IMR-90 (cell line): ENCODE measurements around the gene SAMD4B. TPM values are rescaled to one million over a fixed set of nuclear protein-coding genes. Genes with fewer than 3 reads are reported as not detected.

Experiments used
- ATAC-seq: fragments of 200-7000 bp; cut with Tn5 transposase; 2 replicates; pipeline ENCODE4 v1.9.1; 2020; ENCODE audit warnings: low read depth, mild to moderate bottlenecking, moderate library complexity
- BruUV-seq: library from RNA; stranded (reverse); fragments of 400-500 nt; replicated peaks from 2 replicates; lab custom pipeline; 2021; lab: Mats Ljungman, UMichigan
- CTCF ChIA-PET: fragments of 300-600 bp; formaldehyde crosslinking; extraction: SDS; loops from one replicate; lab custom pipeline; 2021; ENCODE audit warnings: antibody characterized with exemption; lab: Yijun Ruan, JAX
- POLR2A ChIA-PET: fragments of 300-600 bp; sonication (Branson Sonifier 250); formaldehyde crosslinking; loops from one replicate; lab custom pipeline; 2022; ENCODE audit warnings: antibody characterized with exemption; ENCODE audit not compliant: unreplicated experiment; lab: Charles Lee
- DNase-seq: peaks from one replicate; pipeline ENCODE4 v3.0.0; 2013
- H2AFZ ChIP-seq: replicated peaks from 2 replicates; pipeline ENCODE3; 2013; ENCODE audit warnings: low read length, mild to moderate bottlenecking; ENCODE audit not compliant: poor library complexity
- H2AK5ac ChIP-seq: 2 replicates; pipeline ENCODE4 v1.6.1; 2013; ENCODE audit warnings: low read depth, low read length, inconsistent platforms
- H2AK9ac ChIP-seq: replicated peaks from 2 replicates; pipeline ENCODE3; 2013; ENCODE audit warnings: mild to moderate bottlenecking, low read depth, low read length, moderate library complexity; ENCODE audit not compliant: poor library complexity
- H2BK120ac ChIP-seq: 2 replicates; pipeline ENCODE4 v1.6.1; 2013; ENCODE audit warnings: low read depth, low read length, inconsistent platforms
- H2BK15ac ChIP-seq: 3 replicates; pipeline ENCODE4 v1.6.1; 2013; ENCODE audit warnings: low read depth, low read length, inconsistent platforms
- H2BK20ac ChIP-seq: 2 replicates; pipeline ENCODE4 v1.6.1; 2013; ENCODE audit warnings: low read depth, mild to moderate bottlenecking, inconsistent platforms, low read length, moderate library complexity
- H2BK5ac ChIP-seq: 2 replicates; pipeline ENCODE4 v1.6.1; 2013; ENCODE audit warnings: mild to moderate bottlenecking, low read depth, low read length, inconsistent platforms; ENCODE audit not compliant: poor library complexity, severe bottlenecking
- H3K14ac ChIP-seq: replicated peaks from 2 replicates; pipeline ENCODE4 v1.6.1; 2013; ENCODE audit warnings: low read depth, low read length, inconsistent platforms
- H3K18ac ChIP-seq: 2 replicates; pipeline ENCODE4 v1.6.1; 2013; ENCODE audit warnings: low read depth, low read length, control low read depth
- H3K23ac ChIP-seq: 2 replicates; pipeline ENCODE4 v1.6.1; 2013; ENCODE audit warnings: low read depth, low read length, inconsistent platforms
- H3K27ac ChIP-seq: 2 replicates; pipeline ENCODE4 v1.5.1; 2013; ENCODE audit warnings: mild to moderate bottlenecking, control low read depth, low read length; ENCODE audit not compliant: insufficient read depth
- H3K27me3 ChIP-seq: 2 replicates; pipeline ENCODE4 v1.6.1; 2013; ENCODE audit warnings: low read length; ENCODE audit not compliant: control insufficient read depth, insufficient read depth
- H3K36me3 ChIP-seq: 2 replicates; pipeline ENCODE4 v1.6.1; 2013; ENCODE audit warnings: low read length, mixed read lengths; ENCODE audit not compliant: control insufficient read depth, insufficient read depth
- H3K4ac ChIP-seq: 2 replicates; pipeline ENCODE4 v1.6.1; 2013; ENCODE audit warnings: low read depth, low read length, inconsistent platforms
- H3K4me1 ChIP-seq: 2 replicates; pipeline ENCODE4 v1.6.1; 2013; ENCODE audit warnings: low read length, mixed read lengths; ENCODE audit not compliant: control insufficient read depth, insufficient read depth
- H3K4me2 ChIP-seq: 2 replicates; pipeline ENCODE4 v1.6.1; 2013; ENCODE audit warnings: low read depth, mild to moderate bottlenecking, control low read depth, low read length, moderate library complexity
- H3K4me3 ChIP-seq: 2 replicates; pipeline ENCODE4 v1.5.1; 2013; ENCODE audit warnings: low read depth, mild to moderate bottlenecking, control low read depth, low read length, moderate library complexity; ENCODE audit not compliant: insufficient read depth
- H3K56ac ChIP-seq: 2 replicates; pipeline ENCODE4 v1.6.1; 2013; ENCODE audit warnings: low read length, inconsistent platforms; ENCODE audit not compliant: insufficient read depth; ENCODE audit errors: extremely low read depth
- H3K79me1 ChIP-seq, 2 experiments: 2 replicates each; pipeline ENCODE4 v1.6.1; 2013; ENCODE audit warnings: low read length in 2 of 2, inconsistent platforms in 1 of 2, low read depth in 1 of 2
- H3K9ac ChIP-seq: 2 replicates; pipeline ENCODE4 v1.6.1; 2013; ENCODE audit warnings: low read depth, low read length, control low read depth
- H3K9me1 ChIP-seq: 2 replicates; pipeline ENCODE4 v1.6.1; 2013; ENCODE audit warnings: low read length, inconsistent platforms; ENCODE audit not compliant: insufficient read depth
- H3K9me3 ChIP-seq: 2 replicates; pipeline ENCODE4 v1.6.1; 2013; ENCODE audit warnings: low read length; ENCODE audit not compliant: control insufficient read depth, insufficient read depth
- H4K20me1 ChIP-seq: 2 replicates; pipeline ENCODE4 v1.6.1; 2013; ENCODE audit warnings: low read length, inconsistent platforms; ENCODE audit not compliant: insufficient read depth
- H4K5ac ChIP-seq: 2 replicates; pipeline ENCODE4 v1.6.1; 2013; ENCODE audit warnings: mild to moderate bottlenecking, low read depth, low read length, control low read depth
- H4K8ac ChIP-seq, 2 experiments: 2 replicates each; pipeline ENCODE4 v1.6.1; 2013; ENCODE audit warnings: low read depth in 2 of 2, low read length in 2 of 2, control low read depth in 1 of 2, inconsistent platforms in 1 of 2
- H4K91ac ChIP-seq: 2 replicates; pipeline ENCODE4 v1.6.1; 2013; ENCODE audit warnings: low read depth, low read length, inconsistent platforms; ENCODE audit not compliant: insufficient read depth
- BHLHE40 ChIP-seq: fragments of 150-350 bp; IDR thresholded peaks from 2 replicates; pipeline ENCODE4 v1.6.1; 2016; ENCODE audit warnings: mild to moderate bottlenecking, low read depth, low read length
- CHD1 ChIP-seq: IDR thresholded peaks from 2 replicates; pipeline ENCODE4 v1.6.1; 2012; ENCODE audit warnings: low read depth, low read length, improper control_type of control experiment
- CTCF ChIP-seq: conservative IDR thresholded peaks from 2 replicates; pipeline ENCODE4 v1.5.1; 2012; ENCODE audit warnings: mild to moderate bottlenecking, low read depth, low read length, improper control_type of control experiment
- ELK1 ChIP-seq: fragments of 150-350 bp; IDR thresholded peaks from 2 replicates; pipeline ENCODE4 v1.6.1; 2016; ENCODE audit warnings: low read depth, mild to moderate bottlenecking, low read length, moderate library complexity, borderline replicate concordance
- MXI1 ChIP-seq: IDR thresholded peaks from 2 replicates; pipeline ENCODE4 v1.6.1; 2012; ENCODE audit warnings: low read depth, mild to moderate bottlenecking, low read length, moderate library complexity, borderline replicate concordance
- NFE2L2 ChIP-seq: fragments of 150-350 bp; IDR thresholded peaks from 2 replicates; pipeline ENCODE4 v1.6.1; 2016; ENCODE audit warnings: low read depth, mild to moderate bottlenecking, low read length
- POLR2A ChIP-seq: IDR thresholded peaks from 2 replicates; pipeline ENCODE4 v1.6.1; 2012; ENCODE audit warnings: mild to moderate bottlenecking, low read depth, low read length
- SMC3 ChIP-seq: fragments of 150-350 bp; IDR thresholded peaks from 2 replicates; pipeline ENCODE4 v1.6.1; 2016; ENCODE audit warnings: low read depth, mild to moderate bottlenecking, antibody characterized with exemption, low read length, moderate library complexity
- dilution Hi-C: fragments of 300-500 bp; cut with HindIII; formaldehyde crosslinking; loops from one replicate; pipeline ENCODE4 v1.14.3; 2018; ENCODE audit warnings: low sequenced_read_pairs; ENCODE audit not compliant: unreplicated experiment
- in situ Hi-C: fragments of 300-500 bp; cut with MboI; formaldehyde crosslinking; loops from 3 replicates; pipeline ENCODE4 v1.14.3; 2019; ENCODE audit warnings: low sequenced_read_pairs, inconsistent platforms, mixed read lengths
- intact Hi-C: fragments of 100-400 bp; cut with micrococcal nuclease; formaldehyde crosslinking; loops from 2 replicates; pipeline ENCODE4 v1.10.0; 2022
- polyA plus RNA-seq, 3 experiments: library from polyadenylated mRNA; depleted of rRNA; stranded (reverse); fragments of >200 nt; gene quantifications; 2 replicates each; pipeline ENCODE4 v1.2.3, GENCODE V29; 2012; ENCODE audit warnings: low replicate concordance in 1 of 3
- total RNA-seq: library from RNA; depleted of rRNA; stranded (reverse); fragments of >200 nt; gene quantifications from 2 replicates; pipeline ENCODE4 v1.2.3, GENCODE V29; 2012
- TF ChIP-seq, protein P1 (sequence below): fragments of 150-350 bp; IDR thresholded peaks from 2 replicates; pipeline ENCODE4 v1.6.1; 2017; ENCODE audit warnings: mild to moderate bottlenecking, antibody characterized with exemption, low read length, low read depth

The SAMD4B gene
- total and polyA plus RNA-seq, 2 of the 4 experiments (the other 2 are of a cell fraction): 18.3 to 97.2 TPM

DNA sequence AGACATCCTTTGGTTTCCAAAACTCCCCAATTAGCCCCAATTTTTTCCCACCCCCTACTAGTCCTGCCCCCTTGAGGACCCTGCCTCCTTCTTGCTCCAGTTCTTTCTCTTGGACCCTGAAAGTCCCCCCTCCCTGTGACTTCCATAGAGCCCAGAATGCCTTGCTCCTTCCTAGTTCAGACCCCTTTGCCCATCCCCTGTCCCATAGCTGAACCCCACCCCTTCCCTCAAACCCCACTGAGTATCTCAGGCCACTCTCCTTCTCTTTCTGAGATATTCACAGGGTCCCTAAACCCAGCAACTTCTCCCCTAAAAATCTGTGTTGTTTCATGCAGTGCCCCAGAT lies 20.4 kb upstream of the SAMD4B start:
- H3K56ac ChIP-seq: no peak overlapping the region
- no peaks in the 10 kb centered on the region; the same call in 1 of the 2 replicates for H4K20me1 ChIP-seq
- peaks cover 30% of the 10 kb centered on the region for H3K27me3 ChIP-seq
- no peak overlapping the region for H3K23ac ChIP-seq
- CTCF ChIA-PET: interaction anchor here (0.7 kb wide), 1 partner anchor 422 kb away, joined by 10 read pairs; the partner anchor contains the start of gene NFKBIB
- no peaks in the 10 kb centered on the region for H3K9me1 ChIP-seq
- H4K5ac ChIP-seq: no peak overlapping the region
- no peak overlapping the region for H4K8ac ChIP-seq
- TF ChIP-seq, protein P1, sequence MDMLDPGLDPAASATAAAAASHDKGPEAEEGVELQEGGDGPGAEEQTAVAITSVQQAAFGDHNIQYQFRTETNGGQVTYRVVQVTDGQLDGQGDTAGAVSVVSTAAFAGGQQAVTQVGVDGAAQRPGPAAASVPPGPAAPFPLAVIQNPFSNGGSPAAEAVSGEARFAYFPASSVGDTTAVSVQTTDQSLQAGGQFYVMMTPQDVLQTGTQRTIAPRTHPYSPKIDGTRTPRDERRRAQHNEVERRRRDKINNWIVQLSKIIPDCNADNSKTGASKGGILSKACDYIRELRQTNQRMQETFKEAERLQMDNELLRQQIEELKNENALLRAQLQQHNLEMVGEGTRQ: no peak
- TF ChIP-seq ELK1 (no peak), CTCF (no peak), POLR2A (no peak), MXI1 (no peak), BHLHE40 (no peak), SMC3 (no peak), CHD1 (no peak), NFE2L2 (no peak)
- no peak overlapping the region for H3K4me3 ChIP-seq
- no peak overlapping the region for H3K9ac ChIP-seq
- POLR2A ChIA-PET: no interaction called here
- intact Hi-C loops: no loop called here
- in situ Hi-C loops: loop anchor here (10.0 kb wide), 1 partner anchor 367 kb away; no protein-coding TSS in a partner anchor
- H3K4me2 ChIP-seq: no peak overlapping the region
- ATAC-seq (no peak), DNase-seq (no peak)
- H2BK15ac ChIP-seq: no peak overlapping the region
- BruUV-seq: no TSS peak
- no peak overlapping the region for H2BK120ac ChIP-seq
- no peak overlapping the region for H3K18ac ChIP-seq
- no peak overlapping the region for H2AK9ac ChIP-seq
- H2BK20ac ChIP-seq: no peak overlapping the region
- no peak overlapping the region for H3K14ac ChIP-seq
- H2BK5ac ChIP-seq: no peak overlapping the region
- H3K27ac ChIP-seq: no peak overlapping the region
- no peaks in the 10 kb centered on the region for H3K9me3 ChIP-seq
- H3K4ac ChIP-seq: no peak overlapping the region
- peaks cover 2% of the 10 kb centered on the region; the same call in 1 of the 2 replicates for H3K4me1 ChIP-seq
- H2AFZ ChIP-seq: no peak overlapping the region
- dilution Hi-C loops: no loop called here
- H4K91ac ChIP-seq: no peak overlapping the region
- H3K79me1 ChIP-seq: no peaks in the 10 kb centered on the region
- H2AK5ac ChIP-seq: no peak overlapping the region
- no peaks in the 10 kb centered on the region for H3K36me3 ChIP-seq
